IMR-90 (cell line): ENCODE measurements around the gene DMD. TPM values are rescaled to one million over a fixed set of nuclear protein-coding genes. Genes with fewer than 3 reads are reported as not detected.

ENCODE experiments used
- ATAC-seq: fragments of 200-7000 bp; cut with Tn5 transposase; 2 replicates; pipeline ENCODE4 v1.9.1; 2020; ENCODE audit warnings: low read depth, mild to moderate bottlenecking, moderate library complexity
- BruUV-seq: library from RNA; stranded (reverse); fragments of 400-500 nt; replicated peaks from 2 replicates; lab custom pipeline; 2021; lab: Mats Ljungman, UMichigan
- CTCF ChIA-PET: fragments of 300-600 bp; formaldehyde crosslinking; extraction: SDS; loops from one replicate; lab custom pipeline; 2021; ENCODE audit warnings: antibody characterized with exemption; lab: Yijun Ruan, JAX
- POLR2A ChIA-PET: fragments of 300-600 bp; sonication (Branson Sonifier 250); formaldehyde crosslinking; loops from one replicate; lab custom pipeline; 2022; ENCODE audit warnings: antibody characterized with exemption; ENCODE audit not compliant: unreplicated experiment; lab: Charles Lee
- DNase-seq: peaks from one replicate; pipeline ENCODE4 v3.0.0; 2013
- H2AFZ ChIP-seq: replicated peaks from 2 replicates; pipeline ENCODE3; 2013; ENCODE audit warnings: low read length, mild to moderate bottlenecking; ENCODE audit not compliant: poor library complexity
- H2AK5ac ChIP-seq: 2 replicates; pipeline ENCODE4 v1.6.1; 2013; ENCODE audit warnings: low read depth, low read length, inconsistent platforms
- H2AK9ac ChIP-seq: replicated peaks from 2 replicates; pipeline ENCODE3; 2013; ENCODE audit warnings: mild to moderate bottlenecking, low read depth, low read length, moderate library complexity; ENCODE audit not compliant: poor library complexity
- H2BK120ac ChIP-seq: 2 replicates; pipeline ENCODE4 v1.6.1; 2013; ENCODE audit warnings: low read depth, low read length, inconsistent platforms
- H2BK15ac ChIP-seq: 3 replicates; pipeline ENCODE4 v1.6.1; 2013; ENCODE audit warnings: low read depth, low read length, inconsistent platforms
- H2BK20ac ChIP-seq: 2 replicates; pipeline ENCODE4 v1.6.1; 2013; ENCODE audit warnings: low read depth, mild to moderate bottlenecking, inconsistent platforms, low read length, moderate library complexity
- H2BK5ac ChIP-seq: 2 replicates; pipeline ENCODE4 v1.6.1; 2013; ENCODE audit warnings: mild to moderate bottlenecking, low read depth, low read length, inconsistent platforms; ENCODE audit not compliant: poor library complexity, severe bottlenecking
- H3K14ac ChIP-seq: replicated peaks from 2 replicates; pipeline ENCODE4 v1.6.1; 2013; ENCODE audit warnings: low read depth, low read length, inconsistent platforms
- H3K18ac ChIP-seq: 2 replicates; pipeline ENCODE4 v1.6.1; 2013; ENCODE audit warnings: low read depth, low read length, control low read depth
- H3K23ac ChIP-seq: 2 replicates; pipeline ENCODE4 v1.6.1; 2013; ENCODE audit warnings: low read depth, low read length, inconsistent platforms
- H3K27ac ChIP-seq: 2 replicates; pipeline ENCODE4 v1.5.1; 2013; ENCODE audit warnings: mild to moderate bottlenecking, control low read depth, low read length; ENCODE audit not compliant: insufficient read depth
- H3K27me3 ChIP-seq: 2 replicates; pipeline ENCODE4 v1.6.1; 2013; ENCODE audit warnings: low read length; ENCODE audit not compliant: control insufficient read depth, insufficient read depth
- H3K36me3 ChIP-seq: 2 replicates; pipeline ENCODE4 v1.6.1; 2013; ENCODE audit warnings: low read length, mixed read lengths; ENCODE audit not compliant: control insufficient read depth, insufficient read depth
- H3K4ac ChIP-seq: 2 replicates; pipeline ENCODE4 v1.6.1; 2013; ENCODE audit warnings: low read depth, low read length, inconsistent platforms
- H3K4me1 ChIP-seq: 2 replicates; pipeline ENCODE4 v1.6.1; 2013; ENCODE audit warnings: low read length, mixed read lengths; ENCODE audit not compliant: control insufficient read depth, insufficient read depth
- H3K4me2 ChIP-seq: 2 replicates; pipeline ENCODE4 v1.6.1; 2013; ENCODE audit warnings: low read depth, mild to moderate bottlenecking, control low read depth, low read length, moderate library complexity
- H3K4me3 ChIP-seq: 2 replicates; pipeline ENCODE4 v1.5.1; 2013; ENCODE audit warnings: low read depth, mild to moderate bottlenecking, control low read depth, low read length, moderate library complexity; ENCODE audit not compliant: insufficient read depth
- H3K56ac ChIP-seq: 2 replicates; pipeline ENCODE4 v1.6.1; 2013; ENCODE audit warnings: low read length, inconsistent platforms; ENCODE audit not compliant: insufficient read depth; ENCODE audit errors: extremely low read depth
- H3K79me1 ChIP-seq, 2 experiments: 2 replicates each; pipeline ENCODE4 v1.6.1; 2013; ENCODE audit warnings: low read length in 2 of 2, inconsistent platforms in 1 of 2, low read depth in 1 of 2
- H3K9ac ChIP-seq: 2 replicates; pipeline ENCODE4 v1.6.1; 2013; ENCODE audit warnings: low read depth, low read length, control low read depth
- H3K9me1 ChIP-seq: 2 replicates; pipeline ENCODE4 v1.6.1; 2013; ENCODE audit warnings: low read length, inconsistent platforms; ENCODE audit not compliant: insufficient read depth
- H3K9me3 ChIP-seq: 2 replicates; pipeline ENCODE4 v1.6.1; 2013; ENCODE audit warnings: low read length; ENCODE audit not compliant: control insufficient read depth, insufficient read depth
- H4K20me1 ChIP-seq: 2 replicates; pipeline ENCODE4 v1.6.1; 2013; ENCODE audit warnings: low read length, inconsistent platforms; ENCODE audit not compliant: insufficient read depth
- H4K5ac ChIP-seq: 2 replicates; pipeline ENCODE4 v1.6.1; 2013; ENCODE audit warnings: mild to moderate bottlenecking, low read depth, low read length, control low read depth
- H4K8ac ChIP-seq, 2 experiments: 2 replicates each; pipeline ENCODE4 v1.6.1; 2013; ENCODE audit warnings: low read depth in 2 of 2, low read length in 2 of 2, control low read depth in 1 of 2, inconsistent platforms in 1 of 2
- H4K91ac ChIP-seq: 2 replicates; pipeline ENCODE4 v1.6.1; 2013; ENCODE audit warnings: low read depth, low read length, inconsistent platforms; ENCODE audit not compliant: insufficient read depth
- BHLHE40 ChIP-seq: fragments of 150-350 bp; IDR thresholded peaks from 2 replicates; pipeline ENCODE4 v1.6.1; 2016; ENCODE audit warnings: mild to moderate bottlenecking, low read depth, low read length
- CHD1 ChIP-seq: IDR thresholded peaks from 2 replicates; pipeline ENCODE4 v1.6.1; 2012; ENCODE audit warnings: low read depth, low read length, improper control_type of control experiment
- FOS ChIP-seq: fragments of 150-350 bp; IDR thresholded peaks from 2 replicates; pipeline ENCODE4 v1.6.1; 2016; ENCODE audit warnings: low read depth, low read length
- NFE2L2 ChIP-seq: fragments of 150-350 bp; IDR thresholded peaks from 2 replicates; pipeline ENCODE4 v1.6.1; 2016; ENCODE audit warnings: low read depth, mild to moderate bottlenecking, low read length
- RAD21 ChIP-seq: IDR thresholded peaks from 2 replicates; pipeline ENCODE4 v1.6.1; 2012; ENCODE audit warnings: low read length, improper control_type of control experiment
- RCOR1 ChIP-seq: IDR thresholded peaks from 2 replicates; pipeline ENCODE4 v1.6.1; 2012; ENCODE audit warnings: mild to moderate bottlenecking, low read length, improper control_type of control experiment; ENCODE audit not compliant: insufficient replicate concordance
- RFX5 ChIP-seq: IDR thresholded peaks from 2 replicates; pipeline ENCODE4 v1.8.0; 2012; ENCODE audit warnings: low read depth, mild to moderate bottlenecking, low read length, moderate library complexity
- SMC3 ChIP-seq: fragments of 150-350 bp; IDR thresholded peaks from 2 replicates; pipeline ENCODE4 v1.6.1; 2016; ENCODE audit warnings: low read depth, mild to moderate bottlenecking, antibody characterized with exemption, low read length, moderate library complexity
- WGBS, 2 experiments: methylation state at CpG; one replicate each; pipeline versions ENCODE4 v1.1.5 to v1.1.7; 2013; ENCODE audit warnings: missing lambda C conversion rate in 2 of 2; ENCODE audit not compliant: insufficient read length in 1 of 2; ENCODE audit errors: extremely low coverage in 2 of 2; 5-methylcytosine and 5-hydroxymethylcytosine counted together
- dilution Hi-C: fragments of 300-500 bp; cut with HindIII; formaldehyde crosslinking; loops from one replicate; pipeline ENCODE4 v1.14.3; 2018; ENCODE audit warnings: low sequenced_read_pairs; ENCODE audit not compliant: unreplicated experiment
- in situ Hi-C: fragments of 300-500 bp; cut with MboI; formaldehyde crosslinking; loops from 3 replicates; pipeline ENCODE4 v1.14.3; 2019; ENCODE audit warnings: low sequenced_read_pairs, inconsistent platforms, mixed read lengths
- intact Hi-C: fragments of 100-400 bp; cut with micrococcal nuclease; formaldehyde crosslinking; loops from 2 replicates; pipeline ENCODE4 v1.10.0; 2022
- polyA plus RNA-seq, 3 experiments: library from polyadenylated mRNA; depleted of rRNA; stranded (reverse); fragments of >200 nt; gene quantifications; 2 replicates each; pipeline ENCODE4 v1.2.3, GENCODE V29; 2012; ENCODE audit warnings: low replicate concordance in 1 of 3
- total RNA-seq: library from RNA; depleted of rRNA; stranded (reverse); fragments of >200 nt; gene quantifications from 2 replicates; pipeline ENCODE4 v1.2.3, GENCODE V29; 2012
- TF ChIP-seq, protein P1 (sequence below): conservative IDR thresholded peaks from 2 replicates; pipeline ENCODE4 v1.5.1; 2012; ENCODE audit warnings: mild to moderate bottlenecking, low read depth, low read length, improper control_type of control experiment
- TF ChIP-seq, protein P2 (sequence below): fragments of 150-350 bp; IDR thresholded peaks from 2 replicates; pipeline ENCODE4 v1.6.1; 2016; ENCODE audit warnings: low read depth, mild to moderate bottlenecking, low read length, moderate library complexity, borderline replicate concordance

DMD gene
- total and polyA plus RNA-seq, 2 of the 4 experiments (the other 2 are of a cell fraction), result 6.6 to 11.8 TPM

DNA sequence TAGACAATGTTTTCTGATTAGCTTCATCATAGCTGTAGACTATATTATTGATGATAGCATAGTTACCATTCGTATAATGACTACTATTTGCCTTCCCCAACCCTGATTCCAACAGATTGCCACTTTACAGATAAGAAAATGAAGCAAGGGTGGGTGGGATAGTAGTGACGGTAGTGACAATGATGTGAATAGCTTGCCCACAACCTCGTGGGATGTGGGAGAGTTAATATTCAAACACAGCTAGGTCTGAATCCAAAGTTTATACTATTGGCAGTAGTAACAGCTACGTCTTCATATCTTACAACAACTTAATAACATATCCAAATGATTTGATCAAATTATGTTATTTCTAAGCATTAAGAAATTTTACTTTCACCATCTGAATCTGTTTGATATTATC is 1372.7 kb downstream of the DMD start:
- ATAC-seq, result no peak
- CTCF ChIA-PET, result no interaction called here

More for the DNA sequence above, 1372.7 kb downstream of the DMD start:
- no peak overlapping the region for H2AFZ ChIP-seq
- in situ Hi-C loops (no loop called here), intact Hi-C loops (no loop called here), dilution Hi-C loops (no loop called here)
- no peak overlapping the region for H2AK5ac ChIP-seq
- H3K18ac ChIP-seq, result no peak overlapping the region
- no peak overlapping the region for H3K14ac ChIP-seq
- H3K4me1 ChIP-seq, result no peaks in the 10 kb centered on the region
- no peak overlapping the region for H3K4me3 ChIP-seq
- no peak overlapping the region for H4K8ac ChIP-seq
- DNase-seq, result no peak
- H3K79me1 ChIP-seq, result no peaks in the 10 kb centered on the region
- no peaks in the 10 kb centered on the region for H3K9me1 ChIP-seq
- H3K4ac ChIP-seq, result no peak overlapping the region
- H2AK9ac ChIP-seq, result no peak overlapping the region
- no peak overlapping the region for H4K5ac ChIP-seq
- H3K23ac ChIP-seq, result no peak overlapping the region
- no peaks in the 10 kb centered on the region for H3K36me3 ChIP-seq
- no peak overlapping the region for H3K9ac ChIP-seq
- H2BK15ac ChIP-seq, result no peak overlapping the region
- no peak overlapping the region for H4K91ac ChIP-seq
- no peaks in the 10 kb centered on the region for H3K27me3 ChIP-seq
- no peak overlapping the region for H3K27ac ChIP-seq
- H2BK5ac ChIP-seq, result no peak overlapping the region
- no peak overlapping the region for H3K56ac ChIP-seq
- no peaks in the 10 kb centered on the region for H3K9me3 ChIP-seq
- H4K20me1 ChIP-seq, result no peaks in the 10 kb centered on the region
- BruUV-seq, result no TSS peak
- H2BK20ac ChIP-seq, result no peak overlapping the region
- POLR2A ChIA-PET, result no interaction called here
- no peak overlapping the region for H2BK120ac ChIP-seq
- no peak overlapping the region for H3K4me2 ChIP-seq
- no CpG with 5 or more reads among the region's 4 CpGs for WGBS, 2 experiments
- TF ChIP-seq FOS, result no peak
- TF ChIP-seq RFX5, result no peak
- no peak for TF ChIP-seq CHD1
- TF ChIP-seq BHLHE40, result no peak
- TF ChIP-seq RCOR1, result no peak
- TF ChIP-seq SMC3, result no peak
- no peak for TF ChIP-seq NFE2L2
- TF ChIP-seq, protein P1, sequence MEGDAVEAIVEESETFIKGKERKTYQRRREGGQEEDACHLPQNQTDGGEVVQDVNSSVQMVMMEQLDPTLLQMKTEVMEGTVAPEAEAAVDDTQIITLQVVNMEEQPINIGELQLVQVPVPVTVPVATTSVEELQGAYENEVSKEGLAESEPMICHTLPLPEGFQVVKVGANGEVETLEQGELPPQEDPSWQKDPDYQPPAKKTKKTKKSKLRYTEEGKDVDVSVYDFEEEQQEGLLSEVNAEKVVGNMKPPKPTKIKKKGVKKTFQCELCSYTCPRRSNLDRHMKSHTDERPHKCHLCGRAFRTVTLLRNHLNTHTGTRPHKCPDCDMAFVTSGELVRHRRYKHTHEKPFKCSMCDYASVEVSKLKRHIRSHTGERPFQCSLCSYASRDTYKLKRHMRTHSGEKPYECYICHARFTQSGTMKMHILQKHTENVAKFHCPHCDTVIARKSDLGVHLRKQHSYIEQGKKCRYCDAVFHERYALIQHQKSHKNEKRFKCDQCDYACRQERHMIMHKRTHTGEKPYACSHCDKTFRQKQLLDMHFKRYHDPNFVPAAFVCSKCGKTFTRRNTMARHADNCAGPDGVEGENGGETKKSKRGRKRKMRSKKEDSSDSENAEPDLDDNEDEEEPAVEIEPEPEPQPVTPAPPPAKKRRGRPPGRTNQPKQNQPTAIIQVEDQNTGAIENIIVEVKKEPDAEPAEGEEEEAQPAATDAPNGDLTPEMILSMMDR, result no peak
- TF ChIP-seq, protein P2, sequence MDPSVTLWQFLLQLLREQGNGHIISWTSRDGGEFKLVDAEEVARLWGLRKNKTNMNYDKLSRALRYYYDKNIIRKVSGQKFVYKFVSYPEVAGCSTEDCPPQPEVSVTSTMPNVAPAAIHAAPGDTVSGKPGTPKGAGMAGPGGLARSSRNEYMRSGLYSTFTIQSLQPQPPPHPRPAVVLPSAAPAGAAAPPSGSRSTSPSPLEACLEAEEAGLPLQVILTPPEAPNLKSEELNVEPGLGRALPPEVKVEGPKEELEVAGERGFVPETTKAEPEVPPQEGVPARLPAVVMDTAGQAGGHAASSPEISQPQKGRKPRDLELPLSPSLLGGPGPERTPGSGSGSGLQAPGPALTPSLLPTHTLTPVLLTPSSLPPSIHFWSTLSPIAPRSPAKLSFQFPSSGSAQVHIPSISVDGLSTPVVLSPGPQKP, result no peak
- no peak for TF ChIP-seq RAD21
